K562 (cell line): ENCODE measurements around the gene RHD. TPM values are rescaled to one million over a fixed set of nuclear protein-coding genes. Genes with fewer than 3 reads are reported as not detected.
"Not testable (repeated sequence)": the region's sequence is repeated elsewhere in the genome, so short reads cannot be mapped to it uniquely, and the experiment has no call there.

Experiments used
- ATAC-seq: fragments of 200-7000 bp; cut with Tn5 transposase; 3 replicates; pipeline ENCODE4 v1.9.1; 2020; ENCODE audit warnings: moderate library complexity
- BruUV-seq: library from RNA; stranded (reverse); fragments of 400-500 nt; replicated peaks from 2 replicates; lab custom pipeline; 2021; lab: Mats Ljungman, UMichigan
- CTCF ChIA-PET: fragments of 300-600 bp; formaldehyde crosslinking; extraction: SDS; loops from one replicate; lab custom pipeline; 2021; ENCODE audit warnings: low intra/inter-chr PET ratio; lab: Yijun Ruan, JAX
- POLR2A ChIA-PET: fragments of 300-600, 350-650 bp; sonication (Branson Sonifier 250); formaldehyde crosslinking; extraction: SDS; loops from one replicate; lab custom pipeline; 2021; ENCODE audit warnings: antibody characterized with exemption, inconsistent platforms; lab: Yijun Ruan, JAX
- DNase-seq, 4 experiments: peaks; one replicate each; pipeline versions ENCODE4 v3.0.0 to v3.0.0-alpha.2; 2011 to 2018; ENCODE audit warnings: low spot score in 3 of 4, mixed read lengths in 3 of 4; ENCODE audit errors: extremely low read depth in 1 of 4
- FAIRE-seq: peaks from 2 replicates; lab custom pipeline; 2011; peaks lifted over from hg19 to GRCh38; lab: Jason Lieb, UNC
- H2AFZ ChIP-seq: 2 replicates; pipeline ENCODE4 v1.6.0; 2011; ENCODE audit warnings: low read depth, low read length, control low read depth, inconsistent platforms
- H3K27ac ChIP-seq: fragments of 200-600 bp; 3 replicates; pipeline ENCODE4 v1.8.0; 2011; ENCODE audit warnings: low read depth, mild to moderate bottlenecking, control low read depth, inconsistent platforms, low read length, moderate library complexity, mixed read lengths; ENCODE audit errors: extremely low read depth
- H3K27me3 ChIP-seq, 2 experiments: fragments of 300-600 bp in 1 of 2; 2 replicates in 1 of 2; 3 replicates in 1 of 2; pipeline versions ENCODE4 v1.6.0 to v1.8.0; 2011; ENCODE audit warnings: inconsistent platforms in 2 of 2, low read length in 2 of 2, mild to moderate bottlenecking in 1 of 2, mixed read lengths in 1 of 2, moderate library complexity in 1 of 2; ENCODE audit not compliant: control insufficient read depth in 2 of 2, insufficient read depth in 2 of 2
- H3K36me3 ChIP-seq: fragments of 300-600 bp; 3 replicates; pipeline ENCODE4 v1.8.0; 2011; ENCODE audit warnings: mild to moderate bottlenecking, low read length, inconsistent platforms; ENCODE audit not compliant: control insufficient read depth, insufficient read depth
- H3K4me1 ChIP-seq, 2 experiments: fragments of 200-600 bp in 1 of 2; replicated peaks in 1 of 2; 2 replicates in 1 of 2; 3 replicates in 1 of 2; pipeline versions ENCODE4 v1.5.1 to v1.8.0; 2011; ENCODE audit warnings: inconsistent platforms in 2 of 2, low read length in 2 of 2, mild to moderate bottlenecking in 1 of 2, mixed read lengths in 1 of 2, moderate library complexity in 1 of 2; ENCODE audit not compliant: control insufficient read depth in 2 of 2, insufficient read depth in 2 of 2
- H3K4me2 ChIP-seq: 2 replicates; pipeline ENCODE4 v1.6.1; 2011; ENCODE audit warnings: low read length, control low read depth, inconsistent platforms, mixed read lengths; ENCODE audit not compliant: insufficient read depth
- H3K4me3 ChIP-seq: fragments of 200-600 bp; sonication (generic), shearing (Covaris generic); 2 replicates; pipeline ENCODE4 v1.5.1; 2016; ENCODE audit warnings: control low read depth, inconsistent platforms
- H3K79me2 ChIP-seq: fragments of 200-600 bp; 3 replicates; pipeline ENCODE4 v1.8.0; 2011; ENCODE audit warnings: low read length, inconsistent platforms; ENCODE audit not compliant: control insufficient read depth, insufficient read depth
- H3K9ac ChIP-seq, 2 experiments: 2 replicates each; pipeline versions ENCODE4 v1.6.0 to v1.6.1; 2011; ENCODE audit warnings: low read depth in 2 of 2, low read length in 2 of 2, control low read depth in 1 of 2, inconsistent platforms in 1 of 2, mild to moderate bottlenecking in 1 of 2, mixed read lengths in 1 of 2; ENCODE audit not compliant: insufficient read depth in 1 of 2
- H3K9me1 ChIP-seq: one replicate; pipeline ENCODE4 v1.6.0; 2011; ENCODE audit warnings: inconsistent platforms, mild to moderate bottlenecking, low read length, moderate library complexity; ENCODE audit not compliant: control insufficient read depth, insufficient read depth
- H3K9me3 ChIP-seq: replicated peaks from 2 replicates; pipeline ENCODE4 v1.5.1; 2011; ENCODE audit warnings: low read depth, low read length, inconsistent platforms; ENCODE audit not compliant: control insufficient read depth, insufficient read depth
- H4K20me1 ChIP-seq: replicated peaks from 2 replicates; pipeline ENCODE4 v1.6.1; 2011; ENCODE audit warnings: low read length, inconsistent platforms, mixed read lengths; ENCODE audit not compliant: control insufficient read depth, insufficient read depth
- ARID1B ChIP-seq: fragments of 450-650 bp; IDR thresholded peaks from 2 replicates; pipeline ENCODE4 v1.6.1; 2016; ENCODE audit warnings: antibody characterized with exemption, mild to moderate bottlenecking, inconsistent platforms
- CBFA2T2 ChIP-seq: fragments of 450-650 bp; conservative IDR thresholded peaks from 2 replicates; pipeline ENCODE4 v1.6.1; 2017; ENCODE audit warnings: mild to moderate bottlenecking
- CTBP1 ChIP-seq: fragments of 450-650 bp; IDR thresholded peaks from 2 replicates; pipeline ENCODE4 v1.6.1; 2016; ENCODE audit warnings: borderline replicate concordance
- CXXC5 ChIP-seq: fragments of 250-450 bp; sonication (Bioruptor Pico); IDR thresholded peaks from 2 replicates; pipeline ENCODE4 v1.8.0; 2022; ENCODE audit warnings: inconsistent platforms, mild to moderate bottlenecking, moderate library complexity
- EHMT2 ChIP-seq: fragments of 450-650 bp; IDR thresholded peaks from 2 replicates; pipeline ENCODE4 v1.6.1; 2018; ENCODE audit warnings: antibody characterized with exemption
- FOSL1 ChIP-seq: fragments of 200-800 bp; sonication (Bioruptor generic); conservative IDR thresholded peaks from 2 replicates; pipeline ENCODE4 v1.6.1; 2016; ENCODE audit warnings: missing genetic modification characterization, missing compliant biosample characterization
- KDM1A ChIP-seq, 2 experiments: fragments of 450-650 bp; IDR thresholded peaks; 2 replicates each; pipeline ENCODE4 v1.6.1; 2016; ENCODE audit warnings: mild to moderate bottlenecking in 2 of 2
- L3MBTL2 ChIP-seq: fragments of 450-650 bp; IDR thresholded peaks from 2 replicates; pipeline ENCODE4 v1.6.1; 2016; ENCODE audit warnings: mild to moderate bottlenecking, moderate library complexity
- MEIS2 ChIP-seq: fragments of 450-650 bp; IDR thresholded peaks from 2 replicates; pipeline ENCODE4 v1.6.1; 2014; ENCODE audit warnings: mild to moderate bottlenecking; ENCODE audit not compliant: partially characterized antibody
- MNT ChIP-seq, 2 experiments: fragments of 450-650 bp; conservative IDR thresholded peaks; 2 replicates each; pipeline ENCODE4 v1.6.1; 2017; ENCODE audit warnings: mild to moderate bottlenecking in 2 of 2, moderate library complexity in 2 of 2
- NFIC ChIP-seq: fragments of 450-650 bp; IDR thresholded peaks from 2 replicates; pipeline ENCODE4 v1.6.1; 2017; ENCODE audit warnings: mild to moderate bottlenecking, inconsistent platforms
- PKNOX1 ChIP-seq: fragments of 450-650 bp; IDR thresholded peaks from 2 replicates; pipeline ENCODE4 v1.6.1; 2016
- SMAD4 ChIP-seq: fragments of 250-450 bp; sonication (Bioruptor Pico); conservative IDR thresholded peaks from 2 replicates; pipeline ENCODE4 v1.8.0; 2021; ENCODE audit warnings: inconsistent platforms, mild to moderate bottlenecking, moderate library complexity
- WGBS: fragments of 100-300 bp; shearing (Covaris generic); methylation state at CpG from one replicate; pipeline ENCODE4 v1.1.6; 2016; ENCODE audit warnings: low coverage, mixed read lengths; ENCODE audit not compliant: insufficient coverage; ENCODE audit errors: missing lambda C conversion rate; 5-methylcytosine and 5-hydroxymethylcytosine counted together
- in situ Hi-C: fragments of 300-500 bp; cut with MboI; formaldehyde crosslinking; loops from 4 replicates; pipeline ENCODE4 v1.15.0; 2018; ENCODE audit warnings: inconsistent platforms, mixed read lengths
- intact Hi-C: fragments of 100-400 bp; cut with micrococcal nuclease; formaldehyde crosslinking; loops from 2 replicates; pipeline ENCODE4 v1.14.2; 2022
- polyA plus RNA-seq, 8 experiments: library from polyadenylated mRNA; depleted of rRNA in 4 of 8; stranded (reverse) in 5 of 8; unstranded in 3 of 8; fragments of >200 nt; fragmentation: Nextera tagmentation in 2 of 8; fragmentation: Illumina TruSeq in 1 of 8; extraction: Ambion mirVana in 2 of 8; extraction: Trizol in 1 of 8; gene quantifications; 2 replicates each; pipeline versions ENCODE4 v1.2.1 to v1.2.3, GENCODE V29; 2011 to 2014; ENCODE audit warnings: inconsistent platforms in 1 of 8, missing spikeins in 1 of 8
- total RNA-seq, 7 experiments: library from RNA; depleted of rRNA in 6 of 7; stranded (reverse); fragments of >200 nt in 6 of 7; fragmentation: Illumina TruSeq in 2 of 7; extraction: Trizol in 2 of 7; gene quantifications; 2 replicates each; pipeline versions ENCODE4 v1.2.1 to v1.2.3, GENCODE V29; 2011 to 2021; ENCODE audit warnings: low replicate concordance in 1 of 7
- TF ChIP-seq, protein P1 (sequence below): sonication (generic); formaldehyde crosslinking; IDR thresholded peaks from 2 replicates; pipeline ENCODE4 v1.9.0; 2022; ENCODE audit warnings: mild to moderate bottlenecking, missing genetic modification reagents

RHD gene
- total and polyA plus RNA-seq, 9 of the 15 experiments (the other 6 are each of a cell fraction or from before 2014, with no cell fraction given), result 8.8 to 32.4 (median 15.0) TPM

DNA sequence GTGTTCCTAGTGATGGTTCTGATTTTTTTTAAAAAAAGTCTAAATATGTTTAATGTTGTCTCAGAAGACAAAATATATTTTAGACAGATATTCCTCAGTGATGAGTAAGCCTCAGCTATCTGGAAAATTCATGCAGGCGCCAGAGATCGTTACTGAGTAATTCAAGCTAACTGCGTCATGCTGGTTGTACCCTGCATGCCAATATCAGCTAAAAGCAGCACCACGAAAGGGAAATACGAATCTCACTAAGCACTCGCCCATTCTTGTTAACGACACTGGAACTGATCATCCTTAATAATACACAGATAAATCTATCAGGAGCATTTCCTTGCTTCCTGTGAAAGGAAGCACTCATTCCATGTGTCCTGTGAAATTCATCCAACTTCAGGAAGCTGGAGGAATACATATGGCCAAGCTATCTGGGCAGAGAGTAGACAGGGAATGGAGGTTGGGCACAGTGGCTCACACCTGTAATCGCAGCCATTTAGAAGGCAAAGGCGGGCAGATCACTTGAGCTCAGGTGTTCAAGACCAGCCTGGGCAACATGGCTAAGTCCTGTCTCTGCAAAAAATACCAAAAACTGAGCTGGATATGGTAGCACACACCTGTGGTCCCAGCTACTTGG lies 48.1 kb downstream of the RHD start:
- POLR2A ChIA-PET, result interaction anchor here (0.5 kb wide), 1 partner anchor 107 kb away, joined by 3 read pairs; no protein-coding TSS in a partner anchor
- H3K36me3 ChIP-seq, H3K4me1 ChIP-seq, H3K27me3 ChIP-seq, H3K9ac ChIP-seq, H3K4me2 ChIP-seq, ATAC-seq, H3K27ac ChIP-seq, FAIRE-seq, H3K79me2 ChIP-seq, H3K4me3 ChIP-seq, H2AFZ ChIP-seq, in situ Hi-C loops, H3K9me3 ChIP-seq, BruUV-seq, CTCF ChIA-PET, H3K9me1 ChIP-seq, H4K20me1 ChIP-seq, intact Hi-C loops, DNase-seq: not testable (repeated sequence)
- 57% methylated on average over 9 of the region's 9 CpGs for WGBS
- peak; percentile 53 for TF ChIP-seq FOSL1 (tag)

GRCh38 chr1:25322127-25322526 lies 49.8 kb downstream of the RHD start:
- H3K9me1 ChIP-seq, CTCF ChIA-PET, POLR2A ChIA-PET, intact Hi-C loops, H3K79me2 ChIP-seq, H3K27ac ChIP-seq, H2AFZ ChIP-seq, H3K36me3 ChIP-seq, in situ Hi-C loops, H4K20me1 ChIP-seq, H3K9ac ChIP-seq, H3K27me3 ChIP-seq, H3K9me3 ChIP-seq, H3K4me1 ChIP-seq, H3K4me3 ChIP-seq, BruUV-seq: not testable (repeated sequence)
- ATAC-seq (peak; percentile 86), FAIRE-seq (peak; percentile 90), DNase-seq (peak in 1 of 4 experiments; percentile 80)
- WGBS, result 0% methylated on average over 4 of the region's 9 CpGs
- 0 out of 2 replicates have a peak overlapping the region, but pooled peaks have one; percentile 18 for H3K4me2 ChIP-seq
- TF ChIP-seq MEIS2 (peak; percentile 75), SMAD4 (CRISPR knock-in tag) (peak; percentile 54), PKNOX1 (peak; percentile 80), CBFA2T2 (peak; percentile 51), CXXC5 (peak; percentile 37), MNT (conservative IDR thresholded peaks at IDR 0.05) (0 out of 4 replicates have a peak, but pooled peaks of 1 of the 2 experiments have one; percentile 30), NFIC (peak; percentile 11; the same call in 1 of the 2 replicates), CTBP1 (0 out of 2 replicates have a peak, but pooled peaks have one; percentile 43), EHMT2 (peak; percentile 86), L3MBTL2 (peak; percentile 20; the same call in 1 of the 2 replicates), KDM1A (IDR thresholded peaks at IDR 0.05) (peak in 1 of 2 experiments; percentile 19; a peak in 1 of 4 replicates), ARID1B (peak; percentile 30)
- TF ChIP-seq, protein P1, sequence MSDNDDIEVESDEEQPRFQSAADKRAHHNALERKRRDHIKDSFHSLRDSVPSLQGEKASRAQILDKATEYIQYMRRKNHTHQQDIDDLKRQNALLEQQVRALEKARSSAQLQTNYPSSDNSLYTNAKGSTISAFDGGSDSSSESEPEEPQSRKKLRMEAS (CRISPR knock-in tag), result peak; percentile 26; the same call in 1 of the 2 replicates
